ENCODE measurements around the gene IL4I1.

The IL4I1 gene

GRCh38 chr19:49891393-49891792, 5.3 kb downstream of the IL4I1 start:
- H3K27me3 ChIP-seq (replicated peaks; ENCODE audit: insufficient read depth, low read length): peaks cover 5% of the 10 kb centered on the region; the same call in 1 of the 2 replicates
- TF ChIP-seq EZH2phosphoT487 (IDR thresholded peaks at IDR 0.05; ENCODE audit: low read length) (no peak), CTCF (IDR thresholded peaks at IDR 0.05; ENCODE audit: low read length) (no peak), EZH2 (optimal IDR thresholded peaks at IDR 0.05; ENCODE audit: low read depth, low read length) (no peak)
- H3K79me2 ChIP-seq (ENCODE audit: low read length): no peaks in the 10 kb centered on the region
- H3K4me2 ChIP-seq (ENCODE audit: low read depth, low read length): no peak overlapping the region
- H3K9me2 ChIP-seq (replicated peaks; ENCODE audit: insufficient read depth, low read length): no peaks in the 10 kb centered on the region
- no peak for DNase-seq
- 0 out of 2 replicates have a peak, but pooled peaks cover 2% of the 10 kb centered on the region for H3K4me1 ChIP-seq (ENCODE audit: low read length)
- H3K36me3 ChIP-seq (replicated peaks; ENCODE audit: insufficient read depth, low read length): no peaks in the 10 kb centered on the region
- no peak overlapping the region for H3K4me3 ChIP-seq (ENCODE audit: low read length)
- no peaks in the 10 kb centered on the region for H4K20me1 ChIP-seq (ENCODE audit: insufficient read depth, low read length)
- no peak overlapping the region for H3K9ac ChIP-seq (ENCODE audit: low read length)
- H3K27ac ChIP-seq (ENCODE audit: low read length): no peak overlapping the region
- H3K9me3 ChIP-seq (replicated peaks; ENCODE audit: insufficient read depth, low read length): no peaks in the 10 kb centered on the region
- no peak overlapping the region for H2AFZ ChIP-seq (ENCODE audit: low read length)
- peaks cover 3% of the 10 kb centered on the region; the same call in 1 of the 2 replicates for H3F3A ChIP-seq (ENCODE audit: insufficient read depth, low read length)

- H3K36me3 ChIP-seq (replicated peaks; ENCODE audit: insufficient read depth, low read length): no peaks in the 10 kb centered on the region
- no peaks in the 10 kb centered on the region for H3F3A ChIP-seq (ENCODE audit: insufficient read depth, low read length)
- H4K20me1 ChIP-seq (ENCODE audit: insufficient read depth, low read length): no peaks in the 10 kb centered on the region
- peaks cover 5% of the 10 kb centered on the region; the same call in 1 of the 2 replicates for H3K27me3 ChIP-seq (replicated peaks; ENCODE audit: insufficient read depth, low read length)
- no peaks in the 10 kb centered on the region for H3K79me2 ChIP-seq (ENCODE audit: low read length)
- peak; percentile 56 for DNase-seq
- TF ChIP-seq EZH2phosphoT487 (IDR thresholded peaks at IDR 0.05; ENCODE audit: low read length) (no peak), EZH2 (optimal IDR thresholded peaks at IDR 0.05; ENCODE audit: low read depth, low read length) (no peak), CTCF (IDR thresholded peaks at IDR 0.05; ENCODE audit: low read length) (no peak)
- H3K9me3 ChIP-seq (replicated peaks; ENCODE audit: insufficient read depth, low read length): no peaks in the 10 kb centered on the region
- H3K4me2 ChIP-seq (ENCODE audit: low read depth, low read length): peak overlapping the region; percentile 88
- peak overlapping the region; percentile 23; the same call in 1 of the 2 replicates for H3K9ac ChIP-seq (ENCODE audit: low read length)
- peak overlapping the region; percentile 69 for H2AFZ ChIP-seq (ENCODE audit: low read length)
- peak overlapping the region; percentile 13; the same call in 1 of the 2 replicates for H3K27ac ChIP-seq (ENCODE audit: low read length)
- H3K9me2 ChIP-seq (replicated peaks; ENCODE audit: insufficient read depth, low read length): no peaks in the 10 kb centered on the region
- peak overlapping the region; percentile 54 for H3K4me3 ChIP-seq (ENCODE audit: low read length)
- no peaks in the 10 kb centered on the region for H3K4me1 ChIP-seq (ENCODE audit: low read length)
Observed at GRCh38 chr19:49890349-49891311, 6.1 kb downstream of the IL4I1 start.

GRCh38 chr19:49889687-49890348, 6.9 kb downstream of the IL4I1 start:
- H3K9me2 ChIP-seq (replicated peaks; ENCODE audit: insufficient read depth, low read length): no peaks in the 10 kb centered on the region
- peak overlapping the region; percentile 88 for H3K4me2 ChIP-seq (ENCODE audit: low read depth, low read length)
- peak; percentile 42 for DNase-seq
- no peaks in the 10 kb centered on the region for H3K36me3 ChIP-seq (replicated peaks; ENCODE audit: insufficient read depth, low read length)
- no peaks in the 10 kb centered on the region for H4K20me1 ChIP-seq (ENCODE audit: insufficient read depth, low read length)
- peaks cover 5% of the 10 kb centered on the region; the same call in 1 of the 2 replicates for H3K27me3 ChIP-seq (replicated peaks; ENCODE audit: insufficient read depth, low read length)
- H3K9me3 ChIP-seq (replicated peaks; ENCODE audit: insufficient read depth, low read length): no peaks in the 10 kb centered on the region
- TF ChIP-seq CTCF (IDR thresholded peaks at IDR 0.05; ENCODE audit: low read length): peak; percentile 59
- TF ChIP-seq EZH2phosphoT487 (IDR thresholded peaks at IDR 0.05; ENCODE audit: low read length): no peak
- H3K79me2 ChIP-seq (ENCODE audit: low read length): no peaks in the 10 kb centered on the region
- peak overlapping the region; percentile 69 for H2AFZ ChIP-seq (ENCODE audit: low read length)
- H3K4me3 ChIP-seq (ENCODE audit: low read length): peak overlapping the region; percentile 54
- no peaks in the 10 kb centered on the region for H3F3A ChIP-seq (ENCODE audit: insufficient read depth, low read length)
- H3K27ac ChIP-seq (ENCODE audit: low read length): peak overlapping the region; percentile 13; the same call in 1 of the 2 replicates
- peak overlapping the region; percentile 23; the same call in 1 of the 2 replicates for H3K9ac ChIP-seq (ENCODE audit: low read length)
- no peaks in the 10 kb centered on the region for H3K4me1 ChIP-seq (ENCODE audit: low read length)
